Effector CD8-positive, alpha-beta T cell (primary cell): Measurements from ENCODE around the gene MIXL1.
"Not testable (repeated sequence)": the region's sequence is repeated elsewhere in the genome, so short reads cannot be mapped to it uniquely, and the experiment has no call there.

Experiments
- DNase-seq: peaks from one replicate; lab custom pipeline; 2025; lab: John Stamatoyannopoulos, UW

The MIXL1 gene

DNA sequence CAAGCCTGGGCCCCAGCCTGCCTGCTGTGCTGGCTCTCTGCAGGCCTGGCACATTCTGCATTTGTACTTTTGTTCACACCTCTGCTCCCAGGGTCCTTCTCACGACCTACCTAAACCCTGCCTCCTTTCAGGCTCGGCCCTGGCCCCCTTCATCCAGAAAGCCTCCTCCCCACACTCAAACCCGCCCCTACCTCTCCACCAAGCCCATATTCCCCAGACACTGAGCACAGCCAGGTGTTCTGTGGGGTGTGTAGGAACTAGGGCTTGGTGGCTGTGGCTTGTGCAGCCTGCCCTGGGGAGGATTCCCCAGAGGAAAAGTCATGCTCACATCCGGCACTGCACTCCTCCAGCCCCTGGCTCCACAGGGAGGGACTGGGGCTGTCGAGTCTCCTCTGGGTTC, 8.2 kb upstream of the MIXL1 start:
- DNase-seq, result no peak

GRCh38 chr1:226216056-226216455, 7.4 kb upstream of the MIXL1 start:
- no peak for DNase-seq

- no peak for DNase-seq
These were observed 6.2 kb upstream of the MIXL1 start for GRCh38 chr1:226217273-226217672.

GRCh38 chr1:226220473-226221189, 2.8 kb upstream of the MIXL1 start:
- no peak for DNase-seq

DNA sequence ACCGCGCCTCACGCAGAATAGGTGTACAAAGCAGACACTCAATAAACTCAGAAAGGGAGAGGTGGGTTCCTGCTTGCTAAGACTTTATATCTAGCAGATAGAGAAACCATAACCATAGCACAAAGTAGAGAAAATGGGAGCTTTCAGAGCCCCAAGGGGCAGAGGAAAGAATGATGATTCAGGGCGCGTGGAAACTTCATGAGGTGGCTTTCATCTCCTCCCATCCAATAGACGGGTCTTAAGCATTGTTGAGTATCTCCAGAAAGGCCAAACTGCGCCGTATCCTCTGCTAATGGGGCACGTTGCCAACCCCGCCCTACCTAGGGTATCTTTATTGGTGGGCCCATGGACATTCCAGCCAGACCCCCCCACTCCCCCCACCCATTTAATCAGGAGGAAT, 778 bp upstream of the MIXL1 start:
- no peak for DNase-seq

DNA sequence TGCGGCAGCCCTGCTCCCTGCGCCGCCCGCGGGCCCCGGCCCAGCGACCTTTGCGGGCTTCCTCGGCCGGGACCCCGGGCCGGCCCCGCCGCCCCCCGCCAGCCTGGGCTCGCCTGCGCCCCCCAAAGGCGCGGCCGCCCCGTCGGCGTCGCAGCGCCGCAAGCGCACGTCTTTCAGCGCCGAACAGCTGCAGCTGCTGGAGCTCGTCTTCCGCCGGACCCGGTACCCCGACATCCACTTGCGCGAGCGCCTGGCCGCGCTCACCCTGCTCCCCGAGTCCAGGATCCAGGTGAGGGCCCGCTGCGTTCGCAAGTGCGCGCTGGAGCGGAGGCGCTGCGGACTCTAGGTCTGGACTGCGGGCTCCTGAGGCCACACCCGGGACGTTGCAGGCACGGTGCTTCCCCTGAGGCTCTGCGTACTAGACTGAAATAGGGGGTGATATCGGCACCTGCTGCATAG, 351 bp downstream of the MIXL1 start:
- DNase-seq, result no peak

- no peak for DNase-seq
These were observed 3.1 kb downstream of the MIXL1 start for GRCh38 chr1:226226601-226227000.

GRCh38 chr1:226233293-226233692, 9.8 kb downstream of the MIXL1 start:
- no peak for DNase-seq

GRCh38 chr1:226233806-226234205, 10.3 kb downstream of the MIXL1 start:
- DNase-seq, result no peak

- DNase-seq, result no peak
These were observed 13.4 kb downstream of the MIXL1 start for GRCh38 chr1:226236826-226237225.

GRCh38 chr1:226239421-226239820, 16.0 kb downstream of the MIXL1 start:
- DNase-seq, result no peak

GRCh38 chr1:226248091-226248490, 24.6 kb downstream of the MIXL1 start:
- DNase-seq, result no peak

DNA sequence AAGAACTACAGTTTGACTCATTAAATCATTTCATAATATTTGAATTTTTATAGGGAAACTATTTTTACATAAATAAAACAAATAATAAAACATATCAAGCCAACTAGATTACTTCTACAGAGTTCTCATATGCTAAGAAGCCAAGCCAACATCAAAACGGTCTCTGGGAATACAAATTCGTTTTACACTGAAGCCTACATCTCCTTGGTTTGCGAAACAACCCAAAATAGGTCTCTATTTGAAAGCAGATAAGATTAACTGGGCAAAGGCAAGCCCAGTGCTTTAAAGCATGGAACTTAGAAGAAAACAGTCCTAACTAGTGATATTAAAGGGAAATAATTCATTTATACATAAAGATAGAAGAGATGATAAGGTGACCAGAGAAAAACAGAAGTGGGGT, 25.3 kb downstream of the MIXL1 start:
- DNase-seq, result no peak

GRCh38 chr1:226250511-226250910, 27.0 kb downstream of the MIXL1 start:
- no peak for DNase-seq

DNA sequence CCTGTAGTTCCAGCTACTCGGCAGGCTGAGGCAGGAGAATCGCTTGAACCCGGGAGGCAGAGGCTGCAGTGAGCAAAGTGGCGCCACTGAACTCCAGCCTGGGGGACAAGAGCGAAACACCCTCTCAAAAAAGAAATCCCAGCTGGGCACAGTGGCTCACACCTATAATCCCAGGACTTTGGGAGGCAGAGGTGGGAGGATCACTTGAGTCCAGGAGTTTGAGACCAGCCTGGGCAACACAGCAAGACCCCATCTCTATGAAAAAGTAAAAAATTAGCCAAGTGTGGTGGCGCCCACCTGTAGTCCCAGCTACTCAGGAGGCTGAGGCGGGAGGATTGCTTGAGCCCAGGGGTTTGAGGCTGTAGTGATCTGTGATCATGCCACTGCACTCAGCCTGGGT, 29.4 kb downstream of the MIXL1 start:
- not testable (repeated sequence) for DNase-seq

DNA sequence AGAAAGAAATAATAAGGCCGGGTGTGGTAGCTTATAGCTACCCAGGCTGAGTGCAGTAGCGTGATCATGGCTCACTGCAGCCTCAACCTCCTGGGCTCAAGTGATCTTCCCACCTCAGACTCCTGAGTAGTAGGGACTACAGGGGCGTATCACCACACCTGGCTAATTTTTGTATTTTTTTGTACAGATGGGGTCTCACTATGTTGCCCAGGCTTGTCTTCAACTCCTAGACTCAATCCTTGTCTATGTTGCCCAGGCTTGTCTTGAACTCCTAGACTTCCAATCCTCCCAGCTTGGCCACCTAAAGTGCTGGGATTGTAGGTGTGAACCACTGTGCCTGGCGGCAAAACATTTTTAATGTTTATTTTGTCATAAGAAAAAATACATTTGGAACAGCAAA, 30.5 kb downstream of the MIXL1 start:
- DNase-seq, result no peak

DNA sequence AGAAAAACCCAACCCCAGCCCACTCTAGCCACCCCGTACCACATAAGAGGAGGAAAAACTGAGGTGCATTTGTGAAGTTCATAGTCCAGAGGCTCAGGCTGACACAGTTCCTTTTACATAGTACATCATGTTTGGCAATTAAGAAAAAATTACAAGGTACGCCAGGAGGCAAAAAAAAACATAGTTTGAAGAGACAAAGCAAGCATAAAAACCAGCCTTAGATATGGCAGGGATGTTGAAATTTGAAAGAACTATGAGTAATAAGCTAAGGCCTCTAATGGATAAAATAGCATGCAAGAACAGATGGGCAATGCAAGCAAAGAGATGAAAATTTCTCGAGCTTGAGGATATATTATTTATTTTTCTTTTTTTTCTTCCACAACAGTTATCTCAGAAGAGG, 31.9 kb downstream of the MIXL1 start:
- DNase-seq, result no peak

- DNase-seq, result no peak
These were observed 38.4 kb downstream of the MIXL1 start for GRCh38 chr1:226261818-226262217.

GRCh38 chr1:226268421-226269124, 45.1 kb downstream of the MIXL1 start:
- no peak for DNase-seq

GRCh38 chr1:226272233-226272902, 48.9 kb downstream of the MIXL1 start:
- DNase-seq, result not testable (repeated sequence)

- DNase-seq, result no peak
These were observed 50.7 kb downstream of the MIXL1 start for GRCh38 chr1:226274138-226274537.

GRCh38 chr1:226276077-226276682, 52.7 kb downstream of the MIXL1 start:
- DNase-seq, result no peak
